ENCODE results near the gene SPINT2. TPM values are rescaled to one million over a fixed set of nuclear protein-coding genes. Genes with fewer than 3 reads are reported as not detected.
"Not testable (repeated sequence)": the region's sequence is repeated elsewhere in the genome, so short reads cannot be mapped to it uniquely, and the experiment has no call there.

Gene SPINT2
- total and polyA plus RNA-seq, 2 donors = 52.0 to 125 TPM

DNA sequence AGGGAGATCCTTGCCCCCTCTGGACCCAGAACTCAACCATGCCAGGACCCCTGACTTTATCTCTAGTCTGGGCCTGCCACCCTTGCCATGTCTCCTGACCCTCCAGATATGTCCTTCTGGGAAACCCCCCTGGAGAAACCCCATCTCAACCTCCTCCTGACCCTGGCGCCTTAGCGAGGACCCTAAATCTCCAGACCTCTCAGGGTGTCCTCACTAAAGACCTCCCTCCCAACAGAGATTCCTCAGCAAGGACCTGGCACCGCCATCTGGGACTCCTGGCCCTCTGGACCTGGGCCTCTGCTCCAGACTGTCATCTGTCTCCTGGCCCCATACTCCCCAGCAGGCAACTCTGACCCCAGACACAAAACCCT lies 56.6 kb downstream of the SPINT2 start:
- 73% methylated on average over 3 of the region's 3 CpGs for WGBS
- peak overlapping the region; percentile 40 for H3K27ac ChIP-seq (ENCODE audit: low read depth)
- no peak for DNase-seq (ENCODE audit: extremely low spot score)
- H3K4me1 ChIP-seq (ENCODE audit: insufficient read depth) = no peaks in the 10 kb centered on the region
- H3K4me3 ChIP-seq (ENCODE audit: low read depth, low read length) = no peak overlapping the region
- no peaks in the 10 kb centered on the region for H3K36me3 ChIP-seq (ENCODE audit: insufficient read depth)

DNA sequence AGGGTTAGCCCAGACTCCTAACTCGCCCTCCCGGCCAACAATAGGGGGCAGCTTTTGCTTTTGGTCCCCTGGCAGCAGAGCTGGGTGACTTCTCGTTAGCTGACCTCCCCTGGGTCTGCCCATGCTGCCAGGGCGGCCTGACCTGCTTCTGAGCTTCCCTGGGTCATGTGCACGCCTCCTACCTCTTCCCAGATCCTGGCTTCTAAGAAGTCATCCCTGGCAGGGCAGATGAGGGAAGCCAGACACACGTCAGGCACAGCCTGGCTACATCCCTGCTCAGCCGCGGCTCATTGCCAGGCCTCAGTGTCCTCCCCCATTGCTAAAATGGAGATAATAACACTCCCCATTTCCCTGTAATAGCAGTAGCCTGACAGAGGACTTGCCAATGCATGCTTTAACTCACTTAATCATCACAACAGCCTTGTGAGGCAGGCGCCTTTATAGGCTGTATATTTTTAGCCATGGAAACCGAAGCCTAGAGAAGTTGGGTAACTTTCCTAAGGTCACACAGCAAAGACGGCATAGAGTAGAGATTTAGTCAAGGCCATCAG lies 57.3 kb downstream of the SPINT2 start:
- WGBS = 38% methylated on average over 11 of the region's 11 CpGs
- DNase-seq (ENCODE audit: extremely low spot score) = no peak
- no peak overlapping the region for H3K27ac ChIP-seq (ENCODE audit: low read depth)
- no peak overlapping the region for H3K4me3 ChIP-seq (ENCODE audit: low read depth, low read length)
- H3K4me1 ChIP-seq (ENCODE audit: insufficient read depth) = no peaks in the 10 kb centered on the region
- no peaks in the 10 kb centered on the region for H3K36me3 ChIP-seq (ENCODE audit: insufficient read depth)

GRCh38 chr19:38323291-38323690 lies 58.9 kb downstream of the SPINT2 start:
- 59% methylated on average over 7 of the region's 7 CpGs for WGBS
- H3K27ac ChIP-seq (ENCODE audit: low read depth) = no peak overlapping the region

DNA sequence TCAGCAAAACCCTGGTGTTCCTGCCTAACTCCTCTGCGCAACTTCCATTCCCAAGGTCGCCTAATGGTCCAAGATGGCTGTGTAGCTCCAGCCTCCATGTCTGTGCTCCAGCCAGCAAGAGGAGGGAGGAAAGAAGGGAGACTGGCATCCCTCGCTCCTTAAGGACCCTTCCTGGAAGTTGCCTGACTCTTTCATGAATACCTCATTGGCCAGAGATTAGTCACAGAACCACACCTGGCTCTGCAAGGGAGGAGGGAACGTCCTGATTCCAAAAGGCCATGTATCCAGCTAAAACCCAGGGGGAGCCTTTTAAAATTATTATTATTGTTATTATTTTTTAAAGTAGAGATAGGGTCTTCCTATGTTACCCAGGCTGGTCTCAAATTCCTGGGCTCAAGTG lies 60.1 kb downstream of the SPINT2 start:
- DNase-seq (ENCODE audit: extremely low spot score) = no peak
- WGBS = 93% methylated on average over 4 of the region's 4 CpGs
- Histone ChIP-seq H3K4me3 (ENCODE audit: low read depth, low read length) (no peak overlapping the region), H3K36me3 (ENCODE audit: insufficient read depth) (no peaks in the 10 kb centered on the region), H3K4me1 (ENCODE audit: insufficient read depth) (no peaks in the 10 kb centered on the region), H3K27ac (ENCODE audit: low read depth) (no peak overlapping the region)

More at GRCh38 chr19:38323291-38323690, 58.9 kb downstream of the SPINT2 start:
- Histone ChIP-seq H3K4me1 (ENCODE audit: insufficient read depth) (no peaks in the 10 kb centered on the region), H3K36me3 (ENCODE audit: insufficient read depth) (no peaks in the 10 kb centered on the region), H3K4me3 (ENCODE audit: low read depth, low read length) (no peak overlapping the region)
- DNase-seq (ENCODE audit: extremely low spot score) = no peak

- no peak for DNase-seq (ENCODE audit: extremely low spot score)
- 92% methylated on average over 22 of the region's 22 CpGs for WGBS
Observed at GRCh38 chr19:38326591-38326990, 62.2 kb downstream of the SPINT2 start.

DNA sequence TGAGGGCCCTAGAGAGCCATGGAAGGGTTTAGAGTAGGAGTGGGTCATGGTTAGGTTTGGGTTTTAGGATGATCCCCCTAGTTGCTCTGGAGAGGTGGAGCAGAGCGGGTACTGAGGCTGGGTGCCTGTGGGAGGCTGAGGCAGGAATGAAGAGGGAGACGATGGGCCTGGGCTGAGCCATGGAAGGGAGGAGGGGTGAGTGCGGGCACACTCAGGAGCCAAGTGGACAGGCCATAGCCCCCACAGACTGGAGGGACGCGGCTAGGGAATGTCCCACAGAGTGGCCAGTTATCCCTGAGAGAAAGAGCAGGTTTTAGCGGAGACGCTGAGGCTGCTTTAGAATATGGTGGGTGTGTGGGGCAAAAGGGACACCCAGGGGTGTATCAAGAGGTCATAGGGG lies 65.3 kb downstream of the SPINT2 start:
- DNase-seq (ENCODE audit: extremely low spot score) = no peak
- Histone ChIP-seq H3K27ac (ENCODE audit: low read depth) (no peak overlapping the region), H3K4me3 (ENCODE audit: low read depth, low read length) (no peak overlapping the region), H3K4me1 (ENCODE audit: insufficient read depth) (no peaks in the 10 kb centered on the region), H3K36me3 (ENCODE audit: insufficient read depth) (no peaks in the 10 kb centered on the region)
- WGBS = 90% methylated on average over 7 of the region's 7 CpGs

More at GRCh38 chr19:38326591-38326990, 62.2 kb downstream of the SPINT2 start:
- Histone ChIP-seq H3K4me1 (ENCODE audit: insufficient read depth) (no peaks in the 10 kb centered on the region), H3K36me3 (ENCODE audit: insufficient read depth) (no peaks in the 10 kb centered on the region), H3K4me3 (ENCODE audit: low read depth, low read length) (no peak overlapping the region), H3K27ac (ENCODE audit: low read depth) (no peak overlapping the region)

DNA sequence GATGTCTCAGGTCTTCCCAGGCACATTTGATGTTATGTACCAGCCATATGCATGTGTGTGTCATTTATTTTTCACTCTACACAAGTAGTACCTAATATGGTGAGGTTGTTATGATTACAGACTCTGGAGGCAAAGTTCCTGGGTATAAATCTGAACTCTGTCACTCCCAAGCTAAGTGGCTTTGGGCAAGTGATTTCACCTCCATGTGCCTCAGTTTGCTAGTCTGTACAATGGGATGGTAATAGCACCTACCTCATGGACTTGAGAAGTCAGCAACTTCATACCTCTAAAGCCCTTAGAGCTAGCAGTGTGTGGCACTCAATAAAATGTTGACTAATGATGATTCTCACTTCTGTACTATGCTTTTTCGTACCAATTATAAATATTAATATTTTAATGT lies 67.4 kb downstream of the SPINT2 start:
- H3K36me3 ChIP-seq (ENCODE audit: insufficient read depth) = no peaks in the 10 kb centered on the region
- no peaks in the 10 kb centered on the region for H3K4me1 ChIP-seq (ENCODE audit: insufficient read depth)
- WGBS = 83% methylated on average over 1 of the region's 1 CpG
- no peak for DNase-seq (ENCODE audit: extremely low spot score)
- no peak overlapping the region for H3K4me3 ChIP-seq (ENCODE audit: low read depth, low read length)
- no peak overlapping the region for H3K27ac ChIP-seq (ENCODE audit: low read depth)

DNA sequence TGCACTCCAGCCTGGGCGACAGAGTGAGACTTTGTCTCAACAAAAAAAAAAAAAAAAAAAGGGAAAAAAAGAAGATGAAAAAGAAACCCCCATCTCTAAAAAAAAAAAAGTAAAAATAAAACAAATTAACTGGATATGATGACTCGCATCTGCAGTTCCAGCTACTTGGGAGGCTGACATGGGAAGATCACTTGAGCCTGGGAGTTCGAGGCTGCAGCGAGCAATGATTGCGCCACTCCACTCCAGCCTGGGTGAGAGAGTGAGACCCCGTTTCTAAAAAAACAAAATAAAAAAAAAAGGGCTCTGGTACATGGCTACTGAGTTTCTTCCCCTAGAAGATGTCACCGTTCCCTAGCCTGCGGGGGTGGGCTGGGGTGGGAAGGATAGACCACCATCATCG lies 68.9 kb downstream of the SPINT2 start:
- no peak overlapping the region for H3K27ac ChIP-seq (ENCODE audit: low read depth)
- H3K4me1 ChIP-seq (ENCODE audit: insufficient read depth) = no peaks in the 10 kb centered on the region
- no peak overlapping the region for H3K4me3 ChIP-seq (ENCODE audit: low read depth, low read length)
- 86% methylated on average over 9 of the region's 9 CpGs for WGBS
- no peaks in the 10 kb centered on the region for H3K36me3 ChIP-seq (ENCODE audit: insufficient read depth)
- DNase-seq (ENCODE audit: extremely low spot score) = no peak

GRCh38 chr19:38335949-38336637 lies 71.7 kb downstream of the SPINT2 start:
- H3K36me3 ChIP-seq (ENCODE audit: insufficient read depth) = no peaks in the 10 kb centered on the region
- peak; percentile 93 for DNase-seq (ENCODE audit: extremely low spot score)
- H3K27ac ChIP-seq (ENCODE audit: low read depth) = peak overlapping the region; percentile 97
- H3K4me1 ChIP-seq (ENCODE audit: insufficient read depth) = no peaks in the 10 kb centered on the region
- under 1% methylated on average over 52 of the region's 52 CpGs for WGBS
- H3K4me3 ChIP-seq (ENCODE audit: low read depth, low read length) = peak overlapping the region; percentile 60

GRCh38 chr19:38336638-38337359 lies 72.4 kb downstream of the SPINT2 start:
- no peaks in the 10 kb centered on the region for H3K36me3 ChIP-seq (ENCODE audit: insufficient read depth)
- 3% methylated on average over 41 of the region's 41 CpGs for WGBS

DNA sequence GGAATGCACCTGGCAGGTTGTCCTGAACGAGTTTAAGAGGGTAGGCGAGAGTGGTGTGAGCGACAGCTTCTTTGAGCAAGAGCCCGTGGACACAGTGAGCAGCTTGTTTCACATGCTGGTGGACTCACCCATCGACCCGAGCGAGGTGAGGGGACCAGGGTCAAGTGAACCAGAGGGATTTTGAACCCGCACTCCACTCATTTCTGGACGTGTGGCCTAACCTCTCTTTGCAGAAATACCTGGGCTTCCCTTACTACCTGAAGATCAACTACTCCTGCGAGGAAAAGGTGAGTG lies 72.9 kb downstream of the SPINT2 start:
- H3K36me3 ChIP-seq (ENCODE audit: insufficient read depth) = no peaks in the 10 kb centered on the region
- no peak for DNase-seq (ENCODE audit: extremely low spot score)
- H3K27ac ChIP-seq (ENCODE audit: low read depth) = no peak overlapping the region
- no peaks in the 10 kb centered on the region for H3K4me1 ChIP-seq (ENCODE audit: insufficient read depth)
- 69% methylated on average over 10 of the region's 10 CpGs for WGBS
- H3K4me3 ChIP-seq (ENCODE audit: low read depth, low read length) = peak overlapping the region; percentile 60

More at GRCh38 chr19:38336638-38337359, 72.4 kb downstream of the SPINT2 start:
- H3K27ac ChIP-seq (ENCODE audit: low read depth) = peak overlapping the region; percentile 97
- no peaks in the 10 kb centered on the region for H3K4me1 ChIP-seq (ENCODE audit: insufficient read depth)
- H3K4me3 ChIP-seq (ENCODE audit: low read depth, low read length) = peak overlapping the region; percentile 60
- DNase-seq (ENCODE audit: extremely low spot score) = peak; percentile 84

- WGBS = 54% methylated on average over 4 of the region's 4 CpGs
- not testable (repeated sequence) for DNase-seq (ENCODE audit: extremely low spot score); H3K4me1 ChIP-seq (ENCODE audit: insufficient read depth); H3K36me3 ChIP-seq (ENCODE audit: insufficient read depth); H3K27ac ChIP-seq (ENCODE audit: low read depth); H3K4me3 ChIP-seq (ENCODE audit: low read depth, low read length)
Observed at GRCh38 chr19:38339011-38339410, 74.6 kb downstream of the SPINT2 start.

DNA sequence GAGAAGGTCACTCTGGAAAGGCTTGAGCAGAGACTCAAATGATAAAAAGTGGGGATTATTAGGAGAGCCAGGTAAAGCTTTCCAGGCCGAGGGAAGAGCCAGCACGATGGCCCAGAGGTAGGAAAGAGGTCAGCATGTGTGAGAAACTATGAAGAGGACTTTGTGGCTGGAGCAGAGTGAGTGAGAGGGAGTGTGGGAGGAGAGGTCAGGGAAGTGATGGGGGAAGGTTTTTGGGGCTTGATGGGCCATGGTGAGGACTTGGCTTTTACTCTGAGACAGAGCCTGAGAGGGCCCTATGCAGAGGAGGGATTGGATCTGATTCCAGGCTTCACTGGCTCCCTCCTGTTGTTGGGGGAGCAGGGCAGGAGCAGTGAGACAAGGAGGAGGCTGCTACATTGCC lies 76.6 kb downstream of the SPINT2 start:
- H3K4me1 ChIP-seq (ENCODE audit: insufficient read depth) = no peaks in the 10 kb centered on the region
- no peak overlapping the region for H3K27ac ChIP-seq (ENCODE audit: low read depth)
- no peak for DNase-seq (ENCODE audit: extremely low spot score)
- H3K36me3 ChIP-seq (ENCODE audit: insufficient read depth) = no peaks in the 10 kb centered on the region
- 88% methylated on average over 2 of the region's 2 CpGs for WGBS
- no peak overlapping the region for H3K4me3 ChIP-seq (ENCODE audit: low read depth, low read length)

Measured in urinary bladder (tissue), 4 donors.